Measurements from ENCODE around the gene PRMT5. TPM values are rescaled to one million over a fixed set of nuclear protein-coding genes. Genes with fewer than 3 reads are reported as not detected.

The PRMT5 gene
- total and polyA plus RNA-seq, 4 donors: 19.2 to 56.5 (median 50.2) TPM

DNA sequence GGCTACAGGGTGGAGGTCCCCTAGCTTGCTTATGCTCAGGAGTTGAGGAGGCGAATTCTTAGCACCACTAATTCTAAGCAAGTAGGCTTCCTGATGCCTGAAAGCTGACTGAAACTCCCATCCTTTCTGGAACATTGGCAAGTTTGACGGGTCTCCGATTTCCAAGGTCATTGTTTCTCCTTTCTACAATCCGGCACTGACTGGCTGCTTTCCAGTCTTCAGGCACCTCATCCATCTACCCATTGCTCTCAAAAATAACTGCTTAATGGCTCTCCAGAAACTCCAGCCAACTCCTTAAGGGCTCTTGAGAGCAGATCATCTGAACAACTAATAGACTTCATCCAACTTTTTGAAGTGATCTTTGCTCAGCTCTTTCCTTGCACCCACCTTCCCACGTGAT lies 32.8 kb downstream of the PRMT5 start:
- TF ChIP-seq, protein P1, sequence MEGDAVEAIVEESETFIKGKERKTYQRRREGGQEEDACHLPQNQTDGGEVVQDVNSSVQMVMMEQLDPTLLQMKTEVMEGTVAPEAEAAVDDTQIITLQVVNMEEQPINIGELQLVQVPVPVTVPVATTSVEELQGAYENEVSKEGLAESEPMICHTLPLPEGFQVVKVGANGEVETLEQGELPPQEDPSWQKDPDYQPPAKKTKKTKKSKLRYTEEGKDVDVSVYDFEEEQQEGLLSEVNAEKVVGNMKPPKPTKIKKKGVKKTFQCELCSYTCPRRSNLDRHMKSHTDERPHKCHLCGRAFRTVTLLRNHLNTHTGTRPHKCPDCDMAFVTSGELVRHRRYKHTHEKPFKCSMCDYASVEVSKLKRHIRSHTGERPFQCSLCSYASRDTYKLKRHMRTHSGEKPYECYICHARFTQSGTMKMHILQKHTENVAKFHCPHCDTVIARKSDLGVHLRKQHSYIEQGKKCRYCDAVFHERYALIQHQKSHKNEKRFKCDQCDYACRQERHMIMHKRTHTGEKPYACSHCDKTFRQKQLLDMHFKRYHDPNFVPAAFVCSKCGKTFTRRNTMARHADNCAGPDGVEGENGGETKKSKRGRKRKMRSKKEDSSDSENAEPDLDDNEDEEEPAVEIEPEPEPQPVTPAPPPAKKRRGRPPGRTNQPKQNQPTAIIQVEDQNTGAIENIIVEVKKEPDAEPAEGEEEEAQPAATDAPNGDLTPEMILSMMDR (IDR thresholded peaks at IDR 0.05; ENCODE audit: control extremely low read depth, extremely low read depth): no peak
- DNase-seq: peak in 1 of 3 donors; percentile 64
- Histone ChIP-seq H3K27ac (ENCODE audit: low read depth in 1 of 2, low read length in 1 of 2) (no peak overlapping the region), H3K9ac (ENCODE audit: insufficient read depth in 1 of 2, low read length in 2 of 2) (peak overlapping the region; percentile 34 to 37), H3K4me3 (no peak overlapping the region), H3K4me1 (ENCODE audit: control insufficient read depth in 5 of 5, insufficient read depth in 5 of 5, low read length in 5 of 5) (peaks cover 3 to 12% (median 10%) of the 10 kb centered on the region in 5 donors), H3K36me3 (ENCODE audit: control insufficient read depth in 4 of 4, insufficient read depth in 4 of 4, low read length in 4 of 4) (peaks cover 4 to 22% (median 10%) of the 10 kb centered on the region in 4 donors), H3K9me3 (ENCODE audit: control insufficient read depth in 4 of 4, insufficient read depth in 3 of 4, low read length in 3 of 4) (no peaks in the 10 kb centered on the region), H3K27me3 (ENCODE audit: control insufficient read depth in 3 of 3, insufficient read depth in 3 of 3, low read length in 2 of 3) (no peaks in the 10 kb centered on the region)
- no peak for ATAC-seq (ENCODE audit: insufficient read depth, low FRiP score)
- WGBS, 2 donors: 50 to 78% methylated on average over 5 of the region's 5 CpGs

DNA sequence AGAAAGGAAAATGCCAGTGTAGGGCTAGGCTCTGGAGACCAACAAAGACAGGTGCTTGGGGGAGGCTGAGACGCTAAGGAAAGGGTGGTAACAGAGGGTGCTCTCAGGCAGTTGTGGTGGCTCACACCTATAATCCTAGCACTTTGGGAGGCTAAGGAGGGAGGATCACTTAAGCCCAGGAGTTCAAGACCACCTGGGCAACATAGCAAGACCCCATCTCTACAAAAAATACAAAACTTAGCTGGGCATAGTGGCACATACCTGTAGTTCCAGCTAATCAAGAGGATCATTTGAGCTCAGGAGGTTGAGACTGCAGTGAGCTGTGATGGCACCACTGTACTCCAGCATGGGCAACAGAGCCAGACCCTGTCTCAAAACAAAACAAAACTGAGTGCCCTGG lies 33.8 kb downstream of the PRMT5 start:
- H3K36me3 ChIP-seq (ENCODE audit: control insufficient read depth in 4 of 4, insufficient read depth in 4 of 4, low read length in 4 of 4): peaks cover 0 to 15% (median 4%) of the 10 kb centered on the region in 4 donors
- H3K9me3 ChIP-seq (ENCODE audit: control insufficient read depth in 4 of 4, insufficient read depth in 3 of 4, low read length in 3 of 4): no peaks in the 10 kb centered on the region
- no peaks in the 10 kb centered on the region for H3K27me3 ChIP-seq (ENCODE audit: control insufficient read depth in 3 of 3, insufficient read depth in 3 of 3, low read length in 2 of 3)
- no peak overlapping the region for H3K4me3 ChIP-seq
- peaks cover 3 to 12% (median 10%) of the 10 kb centered on the region in 5 donors for H3K4me1 ChIP-seq (ENCODE audit: control insufficient read depth in 5 of 5, insufficient read depth in 5 of 5, low read length in 5 of 5)
- H3K9ac ChIP-seq (ENCODE audit: insufficient read depth in 1 of 2, low read length in 2 of 2): no peak overlapping the region
- no peak for ATAC-seq (ENCODE audit: insufficient read depth, low FRiP score)
- TF ChIP-seq, protein P1 (IDR thresholded peaks at IDR 0.05; ENCODE audit: control extremely low read depth, extremely low read depth): no peak
- no peak for DNase-seq
- H3K27ac ChIP-seq (ENCODE audit: low read depth in 1 of 2, low read length in 1 of 2): no peak overlapping the region
- WGBS, 2 donors: 96 to 98% methylated on average over 1 of the region's 1 CpG

DNA sequence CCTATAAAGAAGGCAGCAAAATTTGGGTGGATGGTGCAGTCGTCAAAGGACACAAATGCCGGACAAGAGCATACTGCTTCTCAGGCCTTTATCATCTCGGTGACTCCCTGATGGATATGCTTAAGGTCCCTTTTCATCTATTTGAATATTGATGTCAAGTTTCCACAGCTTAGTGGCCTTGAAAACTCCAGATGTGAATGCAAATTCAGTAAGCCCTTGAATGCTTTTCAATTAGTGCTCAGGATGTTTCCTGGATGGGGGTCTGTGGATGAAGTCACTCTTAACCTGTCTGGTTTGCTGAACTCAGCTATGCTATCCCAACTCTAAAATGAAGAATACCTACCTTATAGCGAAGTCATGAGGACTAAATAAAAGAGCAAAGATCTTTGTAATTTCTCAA lies 35.5 kb downstream of the PRMT5 start:
- no peaks in the 10 kb centered on the region for H3K9me3 ChIP-seq (ENCODE audit: control insufficient read depth in 4 of 4, insufficient read depth in 3 of 4, low read length in 3 of 4)
- whole genome bisulfite sequencing, 2 donors: 93 to 98% methylated on average over 4 of the region's 4 CpGs
- H3K4me3 ChIP-seq: no peak overlapping the region
- H3K4me1 ChIP-seq (ENCODE audit: control insufficient read depth in 5 of 5, insufficient read depth in 5 of 5, low read length in 5 of 5): peaks cover 3 to 12% (median 10%) of the 10 kb centered on the region in 5 donors
- no peak overlapping the region for H3K27ac ChIP-seq (ENCODE audit: low read depth in 1 of 2, low read length in 1 of 2)
- ATAC-seq (ENCODE audit: insufficient read depth, low FRiP score) (no peak), DNase-seq (no peak)
- H3K36me3 ChIP-seq (ENCODE audit: control insufficient read depth in 4 of 4, insufficient read depth in 4 of 4, low read length in 4 of 4): peaks cover 0 to 14% (median 2%) of the 10 kb centered on the region in 4 donors
- H3K27me3 ChIP-seq (ENCODE audit: control insufficient read depth in 3 of 3, insufficient read depth in 3 of 3, low read length in 2 of 3): no peaks in the 10 kb centered on the region
- H3K9ac ChIP-seq (ENCODE audit: insufficient read depth in 1 of 2, low read length in 2 of 2): no peak overlapping the region
- TF ChIP-seq, protein P1 (IDR thresholded peaks at IDR 0.05; ENCODE audit: control extremely low read depth, extremely low read depth): no peak

DNA sequence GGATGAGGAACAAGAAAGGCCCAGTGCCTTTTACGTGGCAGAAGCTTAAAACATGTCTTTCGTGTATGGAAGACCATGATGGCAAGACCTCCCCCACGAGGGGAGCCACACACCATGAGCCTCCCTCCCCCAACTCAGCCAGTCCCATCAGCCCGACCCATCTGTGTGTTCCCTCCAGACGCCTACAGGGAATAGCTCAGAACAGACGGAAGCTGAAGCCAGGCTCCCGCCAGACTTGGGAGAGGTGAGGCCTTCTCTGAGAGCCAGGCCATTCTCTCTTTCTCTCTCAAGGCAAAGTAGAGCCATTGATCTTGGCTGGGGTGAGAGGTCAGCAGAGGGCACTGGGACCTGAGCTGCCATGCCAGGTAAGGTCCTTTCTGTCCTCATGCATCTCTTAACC lies 36.7 kb downstream of the PRMT5 start:
- Histone ChIP-seq H3K27me3 (ENCODE audit: control insufficient read depth in 3 of 3, insufficient read depth in 3 of 3, low read length in 2 of 3) (no peaks in the 10 kb centered on the region), H3K4me3 (no peak overlapping the region), H3K4me1 (ENCODE audit: control insufficient read depth in 5 of 5, insufficient read depth in 5 of 5, low read length in 5 of 5) (peaks cover 0 to 15% (median 10%) of the 10 kb centered on the region in 5 donors), H3K36me3 (ENCODE audit: control insufficient read depth in 4 of 4, insufficient read depth in 4 of 4, low read length in 4 of 4) (peaks cover 0 to 3% (median 0%) of the 10 kb centered on the region in 4 donors), H3K27ac (ENCODE audit: low read depth in 1 of 2, low read length in 1 of 2) (no peak overlapping the region), H3K9me3 (ENCODE audit: control insufficient read depth in 4 of 4, insufficient read depth in 3 of 4, low read length in 3 of 4) (no peaks in the 10 kb centered on the region), H3K9ac (ENCODE audit: insufficient read depth in 1 of 2, low read length in 2 of 2) (no peak overlapping the region)
- no peak for ATAC-seq (ENCODE audit: insufficient read depth, low FRiP score)
- 92 to 95% methylated on average over 7 of the region's 7 CpGs for WGBS, 2 donors
- DNase-seq: no peak
- TF ChIP-seq, protein P1 (IDR thresholded peaks at IDR 0.05; ENCODE audit: control extremely low read depth, extremely low read depth): no peak

All from lung (tissue), 12 donors.